Endothelial cell of umbilical vein (primary cell): ENCODE measurements around the gene PLCB4. TPM values are rescaled to one million over a fixed set of nuclear protein-coding genes. Genes with fewer than 3 reads are reported as not detected.

ENCODE experiments used
- BruUV-seq: library from RNA; stranded (reverse); fragments of 400-500 nt; replicated peaks from 2 replicates; lab custom pipeline; 2021; lab: Mats Ljungman, UMichigan
- CTCF ChIA-PET: fragments of 300-600, 350-600 bp; sonication (Branson Sonifier 250); formaldehyde crosslinking; loops from one replicate; lab custom pipeline; 2021; ENCODE audit warnings: antibody characterized with exemption, inconsistent platforms; lab: Charles Lee
- POLR2A ChIA-PET: fragments of 300-600, 350-600 bp; sonication (Branson Sonifier 250); formaldehyde crosslinking; loops from one replicate; lab custom pipeline; 2021; ENCODE audit warnings: antibody characterized with exemption, inconsistent platforms; lab: Charles Lee
- DNase-seq: peaks from one replicate; pipeline ENCODE4 v3.0.0-alpha.2; 2011; ENCODE audit warnings: low read depth, low spot score
- FAIRE-seq: peaks from 2 replicates; lab custom pipeline; 2011; peaks lifted over from hg19 to GRCh38; lab: Jason Lieb, UNC
- H2AFZ ChIP-seq: 2 replicates; pipeline ENCODE4 v1.6.0; 2012; ENCODE audit warnings: low read depth, low read length, control low read depth, inconsistent platforms
- H3K27ac ChIP-seq: 2 replicates; pipeline ENCODE4 v1.5.1; 2011; ENCODE audit warnings: low read depth, mild to moderate bottlenecking, control low read depth, low read length, moderate library complexity; ENCODE audit not compliant: insufficient read depth
- H3K27me3 ChIP-seq, 2 experiments: 2 replicates each; pipeline versions ENCODE4 v1.6.0 to v1.6.1; 2011; ENCODE audit warnings: low read length in 2 of 2, mixed read lengths in 1 of 2; ENCODE audit not compliant: control insufficient read depth in 2 of 2, insufficient read depth in 2 of 2
- H3K36me3 ChIP-seq, 2 experiments: 2 replicates in 1 of 2; 3 replicates in 1 of 2; pipeline ENCODE4 v1.5.1; 2011; ENCODE audit warnings: low read length in 2 of 2, mild to moderate bottlenecking in 1 of 2, moderate library complexity in 1 of 2; ENCODE audit not compliant: control insufficient read depth in 2 of 2, insufficient read depth in 2 of 2; ENCODE audit errors: extremely low read depth in 1 of 2
- H3K4me1 ChIP-seq: 3 replicates; pipeline ENCODE4 v1.5.1; 2011; ENCODE audit warnings: mild to moderate bottlenecking, low read length; ENCODE audit not compliant: control insufficient read depth, insufficient read depth; ENCODE audit errors: extremely low read depth
- H3K4me2 ChIP-seq: 2 replicates; pipeline ENCODE4 v1.6.1; 2011; ENCODE audit warnings: low read length, control low read depth, mixed read lengths; ENCODE audit not compliant: insufficient read depth
- H3K4me3 ChIP-seq, 3 experiments: fragments of 200-600 bp in 1 of 3; sonication (generic), shearing (Covaris generic) in 1 of 3; replicated peaks in 1 of 3; 2 replicates each; pipeline ENCODE4 v1.5.1; 2011 to 2016; ENCODE audit warnings: control low read depth in 3 of 3, low read length in 3 of 3, mild to moderate bottlenecking in 2 of 3, inconsistent platforms in 1 of 3, low read depth in 1 of 3, moderate library complexity in 1 of 3; ENCODE audit not compliant: insufficient read depth in 1 of 3
- H3K79me2 ChIP-seq: 2 replicates; pipeline ENCODE4 v1.6.0; 2012; ENCODE audit warnings: low read length, inconsistent platforms; ENCODE audit not compliant: control insufficient read depth, insufficient read depth
- H3K9ac ChIP-seq: replicated peaks from 2 replicates; pipeline ENCODE3; 2011; ENCODE audit warnings: low read length, control low read depth; ENCODE audit not compliant: insufficient read depth; ENCODE audit errors: extremely low read depth
- H3K9me1 ChIP-seq: replicated peaks from 3 replicates; pipeline ENCODE4 v1.6.0; 2011; ENCODE audit warnings: mild to moderate bottlenecking, low read length; ENCODE audit not compliant: control insufficient read depth, insufficient read depth; ENCODE audit errors: extremely low read depth
- H3K9me3 ChIP-seq: replicated peaks from 2 replicates; pipeline ENCODE4 v1.5.1; 2012; ENCODE audit warnings: low read length, inconsistent platforms; ENCODE audit not compliant: control insufficient read depth, insufficient read depth
- H4K20me1 ChIP-seq: replicated peaks from 2 replicates; pipeline ENCODE3; 2011; ENCODE audit warnings: mild to moderate bottlenecking, low read length; ENCODE audit not compliant: control insufficient read depth, insufficient read depth; ENCODE audit errors: extremely low read depth
- CTCF ChIP-seq, 2 donors: IDR thresholded peaks; 1 replicate in 1 of 2; 2 replicates in 1 of 2; pipeline ENCODE4 v1.5.1; 2011; ENCODE audit warnings: low read length in 2 of 2, mild to moderate bottlenecking in 2 of 2, moderate library complexity in 2 of 2, control low read depth in 1 of 2, inconsistent platforms in 1 of 2, low read depth in 1 of 2; ENCODE audit not compliant: insufficient read depth in 1 of 2; ENCODE audit errors: extremely low read depth in 1 of 2
- EZH2 ChIP-seq: IDR thresholded peaks from 2 replicates; pipeline ENCODE4 v1.6.1; 2012; ENCODE audit warnings: borderline replicate concordance, low read depth, mild to moderate bottlenecking, moderate library complexity, low read length, inconsistent platforms; ENCODE audit not compliant: severe bottlenecking
- FOS ChIP-seq: IDR thresholded peaks from 2 replicates; pipeline ENCODE4 v1.6.1; 2011; ENCODE audit warnings: mild to moderate bottlenecking, low read length, moderate library complexity, borderline replicate concordance; ENCODE audit not compliant: insufficient read depth
- GATA2 ChIP-seq: IDR thresholded peaks from 2 replicates; pipeline ENCODE4 v1.7.0; 2011; ENCODE audit warnings: low read depth, mild to moderate bottlenecking, moderate library complexity, mixed read lengths, low read length; ENCODE audit not compliant: insufficient read length, insufficient read depth
- JUN ChIP-seq: IDR thresholded peaks from 2 replicates; pipeline ENCODE4 v1.6.1; 2011; ENCODE audit warnings: borderline replicate concordance, low read depth; ENCODE audit not compliant: insufficient read length, insufficient read depth
- MAX ChIP-seq: IDR thresholded peaks from 2 replicates; pipeline ENCODE4 v1.6.1; 2011; ENCODE audit not compliant: insufficient read depth, insufficient read length
- MYC ChIP-seq: IDR thresholded peaks from one replicate; pipeline ENCODE4 v1.6.1; 2011; ENCODE audit warnings: mild to moderate bottlenecking, low read depth, low read length
- POLR2A ChIP-seq: IDR thresholded peaks from 2 replicates; pipeline ENCODE4 v1.6.1; 2012; ENCODE audit warnings: low read depth, mild to moderate bottlenecking, control low read depth, low read length
- POLR2AphosphoS5 ChIP-seq: IDR thresholded peaks from 2 replicates; pipeline ENCODE4 v1.6.1; 2012; ENCODE audit warnings: low read depth, mild to moderate bottlenecking, control low read depth, low read length, moderate library complexity; ENCODE audit not compliant: insufficient read depth
- dilution Hi-C: fragments of 300-500 bp; cut with MboI; formaldehyde crosslinking; loops from one replicate; pipeline ENCODE4 v1.15.0; 2019; ENCODE audit warnings: low sequenced_read_pairs; ENCODE audit not compliant: extremely low pct_ligation_motif_present
- intact Hi-C: fragments of 100-400 bp; cut with micrococcal nuclease; formaldehyde crosslinking; loops from one replicate; pipeline ENCODE4 v1.10.0; 2022
- polyA plus RNA-seq, 4 experiments: library from polyadenylated mRNA; depleted of rRNA in 3 of 4; stranded (reverse) in 3 of 4; unstranded in 1 of 4; fragments of >200 nt; gene quantifications; 2 replicates each; pipeline versions ENCODE4 v1.2.1 to v1.2.3, GENCODE V29; 2011 to 2012; ENCODE audit warnings: missing spikeins in 1 of 4
- total RNA-seq: library from RNA; stranded (reverse); gene quantifications from 2 replicates; pipeline ENCODE4 v1.2.3, GENCODE V29; 2021

The PLCB4 gene
- total and polyA plus RNA-seq, 2 donors (not counting 3 experiments of a cell fraction or from before 2014, with no cell fraction given), result 0.37 to 1.7 TPM

- BruUV-seq, result no TSS peak
- Histone ChIP-seq H2AFZ (no peak overlapping the region), H3K4me2 (no peak overlapping the region), H3K9me1 (no peaks in the 10 kb centered on the region), H3K4me1 (no peaks in the 10 kb centered on the region), H4K20me1 (no peaks in the 10 kb centered on the region), H3K27me3 (no peaks in the 10 kb centered on the region), H3K4me3 (no peak overlapping the region), H3K36me3 (no peaks in the 10 kb centered on the region), H3K27ac (no peak overlapping the region), H3K9me3 (no peaks in the 10 kb centered on the region), H3K79me2 (no peaks in the 10 kb centered on the region), H3K9ac (no peak overlapping the region)
- intact Hi-C loops (no loop called here), dilution Hi-C loops (no loop called here)
- ChIA-PET POLR2A (no interaction called here), CTCF (interaction anchor here (1.6 kb wide), 1 partner anchor 10 kb away, joined by 4 read pairs; no protein-coding TSS in a partner anchor)
- DNase-seq (no peak), FAIRE-seq (no peak)
- TF ChIP-seq GATA2 (no peak), JUN (no peak), CTCF (IDR thresholded peaks at IDR 0.05; ENCODE audit: extremely low read depth in 1 of 2, insufficient read depth in 1 of 2, low read depth in 1 of 2, low read length in 2 of 2) (no peak), MAX (no peak)
Measured at GRCh38 chr20:9109566-9109965, 40.7 kb downstream of the PLCB4 start.

- intact Hi-C loops, result no loop called here
- FAIRE-seq (no peak), DNase-seq (peak; percentile 47)
- Histone ChIP-seq H3K27ac (no peak overlapping the region), H3K79me2 (no peaks in the 10 kb centered on the region), H3K9ac (no peak overlapping the region), H3K9me3 (no peaks in the 10 kb centered on the region), H3K36me3 (no peaks in the 10 kb centered on the region), H4K20me1 (no peaks in the 10 kb centered on the region), H3K4me1 (no peaks in the 10 kb centered on the region), H3K4me2 (no peak overlapping the region), H3K4me3 (no peak overlapping the region), H3K9me1 (no peaks in the 10 kb centered on the region), H2AFZ (no peak overlapping the region), H3K27me3 (no peaks in the 10 kb centered on the region)
- CTCF ChIA-PET, result no interaction called here
- dilution Hi-C loops, result no loop called here
- POLR2A ChIA-PET, result no interaction called here
- no peak for TF ChIP-seq POLR2A
- TF ChIP-seq GATA2, result no peak
- TF ChIP-seq MAX, result no peak
- TF ChIP-seq JUN, result no peak
- no peak for TF ChIP-seq POLR2AphosphoS5
- no peak for TF ChIP-seq MYC
- TF ChIP-seq FOS, result no peak
- TF ChIP-seq CTCF (IDR thresholded peaks at IDR 0.05; ENCODE audit: extremely low read depth in 1 of 2, insufficient read depth in 1 of 2, low read depth in 1 of 2, low read length in 2 of 2), result no peak
- TF ChIP-seq EZH2, result no peak
- no TSS peak for BruUV-seq
Measured at GRCh38 chr20:9110365-9110764, 41.5 kb downstream of the PLCB4 start.
